HCT116 (cell line): ENCODE results near the gene LRRK2. TPM values are rescaled to one million over a fixed set of nuclear protein-coding genes. Genes with fewer than 3 reads are reported as not detected.

Source experiments
- ATAC-seq: fragments of 200-7000 bp; cut with Tn5 transposase; 2 replicates; pipeline ENCODE4 v1.9.1; 2020; ENCODE audit warnings: mild to moderate bottlenecking, moderate library complexity
- BruUV-seq: library from RNA; stranded (reverse); fragments of 400-500 nt; replicated peaks from 2 replicates; lab custom pipeline; 2021; lab: Mats Ljungman, UMichigan
- CTCF ChIA-PET: fragments of 300-600 bp; sonication (Branson Sonifier 250); formaldehyde crosslinking; loops from one replicate; lab custom pipeline; 2021; ENCODE audit warnings: antibody characterized with exemption; lab: Charles Lee
- POLR2A ChIA-PET: fragments of 300-600, 350-600 bp; sonication (Branson Sonifier 250); formaldehyde crosslinking; loops from one replicate; lab custom pipeline; 2021; ENCODE audit warnings: antibody characterized with exemption; lab: Charles Lee
- RAD21 ChIA-PET, 2 experiments: fragments of 300-600 bp; sonication (Branson Sonifier 250); formaldehyde crosslinking; loops; one replicate each; lab custom pipeline; 2023; ENCODE audit warnings: low total read pairs in 2 of 2; ENCODE audit not compliant: uncharacterized antibody in 2 of 2, unreplicated experiment in 2 of 2, low non-redundant PET in 1 of 2; lab: Charles Lee
- DNase-seq: peaks from one replicate; pipeline ENCODE4 v3.0.0-alpha.2; 2010; ENCODE audit warnings: low read depth, low spot score
- H2AFZ ChIP-seq: fragments of 200-600 bp; shearing (Covaris generic), sonication (generic); 2 replicates; pipeline ENCODE4 v1.6.1; 2017; ENCODE audit warnings: low read depth, mixed run types, mixed read lengths, antibody characterized with exemption, low read length; ENCODE audit not compliant: poor library complexity, severe bottlenecking
- H3K27ac ChIP-seq: 2 replicates; pipeline ENCODE4 v1.5.1; 2012; ENCODE audit warnings: low read depth, low read length
- H3K27me3 ChIP-seq: fragments of 200-600 bp; sonication (generic); 2 replicates; pipeline ENCODE4 v1.6.1; 2016; ENCODE audit warnings: mixed run types, low read length, mixed read lengths; ENCODE audit not compliant: insufficient read depth
- H3K36me3 ChIP-seq, 2 experiments: fragments of 200-500 bp in 1 of 2; fragments of 200-600 bp in 1 of 2; sonication (Bioruptor generic) in 1 of 2; sonication (generic) in 1 of 2; 2 replicates each; pipeline versions ENCODE4 v1.5.1 to v1.6.1; 2014 to 2016; ENCODE audit warnings: low read length in 2 of 2, inconsistent platforms in 1 of 2, mixed read lengths in 1 of 2, mixed run types in 1 of 2; ENCODE audit not compliant: insufficient read depth in 2 of 2, control insufficient read depth in 1 of 2
- H3K4me1 ChIP-seq, 2 experiments: fragments of 200-600 bp in 1 of 2; sonication (generic) in 1 of 2; 2 replicates each; pipeline versions ENCODE4 v1.5.1 to v1.6.1; 2012 to 2017; ENCODE audit warnings: low read length in 2 of 2, inconsistent platforms in 1 of 2, mild to moderate bottlenecking in 1 of 2, mixed read lengths in 1 of 2, mixed run types in 1 of 2, moderate library complexity in 1 of 2; ENCODE audit not compliant: insufficient read depth in 2 of 2, control insufficient read depth in 1 of 2
- H3K4me2 ChIP-seq: fragments of 200-600 bp; sonication (generic); 2 replicates; pipeline ENCODE4 v1.6.1; 2017; ENCODE audit warnings: mixed run types, low read length, mixed read lengths
- H3K4me3 ChIP-seq, 2 experiments: fragments of 200-600 bp in 1 of 2; sonication (generic) in 1 of 2; replicated peaks in 1 of 2; 2 replicates each; pipeline ENCODE4 v1.5.1; 2011 to 2016; ENCODE audit warnings: low read length in 2 of 2, control low read depth in 1 of 2, low read depth in 1 of 2, mild to moderate bottlenecking in 1 of 2, mixed read lengths in 1 of 2, mixed run types in 1 of 2
- H3K79me2 ChIP-seq: fragments of 200-600 bp; sonication (generic); 2 replicates; pipeline ENCODE4 v1.6.1; 2017; ENCODE audit warnings: mild to moderate bottlenecking, mixed run types, low read length, moderate library complexity, mixed read lengths; ENCODE audit not compliant: insufficient read depth
- H3K9ac ChIP-seq: fragments of 200-600 bp; sonication (generic); 2 replicates; pipeline ENCODE4 v1.6.1; 2016; ENCODE audit warnings: low read length, mixed read lengths
- H3K9me2 ChIP-seq: fragments of 200-600 bp; sonication (generic), shearing (Covaris generic); 2 replicates; pipeline ENCODE4 v1.6.1; 2017; ENCODE audit warnings: mixed run types, mild to moderate bottlenecking, moderate library complexity; ENCODE audit not compliant: insufficient read depth
- H3K9me3 ChIP-seq, 2 experiments: fragments of 200-500 bp in 1 of 2; fragments of 200-600 bp in 1 of 2; sonication (Bioruptor generic) in 1 of 2; sonication (generic) in 1 of 2; 2 replicates each; pipeline ENCODE4 v1.6.1; 2014 to 2017; ENCODE audit warnings: low read length in 2 of 2, mixed read lengths in 2 of 2, inconsistent platforms in 1 of 2, low read depth in 1 of 2, mild to moderate bottlenecking in 1 of 2, mixed run types in 1 of 2, moderate library complexity in 1 of 2; ENCODE audit not compliant: control insufficient read depth in 1 of 2, insufficient read depth in 1 of 2
- H4K20me1 ChIP-seq: fragments of 200-600 bp; sonication (generic), shearing (Covaris generic); 2 replicates; pipeline ENCODE4 v1.6.1; 2017; ENCODE audit warnings: mixed run types, mild to moderate bottlenecking, moderate library complexity; ENCODE audit not compliant: insufficient read depth
- CBX3 ChIP-seq: IDR thresholded peaks from 2 replicates; pipeline ENCODE4 v1.6.1; 2012; ENCODE audit warnings: low read depth
- CEBPB ChIP-seq: IDR thresholded peaks from 2 replicates; pipeline ENCODE4 v1.6.1; 2012; ENCODE audit warnings: low read depth
- EGR1 ChIP-seq: IDR thresholded peaks from 2 replicates; pipeline ENCODE4 v1.6.1; 2012; ENCODE audit warnings: low read depth
- ELF1 ChIP-seq: IDR thresholded peaks from 2 replicates; pipeline ENCODE4 v1.6.1; 2012; ENCODE audit warnings: low read depth, borderline replicate concordance
- FOSL1 ChIP-seq: IDR thresholded peaks from 2 replicates; pipeline ENCODE4 v1.6.1; 2012; ENCODE audit warnings: low read depth
- JUND ChIP-seq: IDR thresholded peaks from 2 replicates; pipeline ENCODE4 v1.6.1; 2012
- RAD21 ChIP-seq: IDR thresholded peaks from 2 replicates; pipeline ENCODE4 v1.6.1; 2012; ENCODE audit warnings: low read depth, mild to moderate bottlenecking
- SIN3A ChIP-seq: IDR thresholded peaks from 2 replicates; pipeline ENCODE4 v1.6.1; 2012; ENCODE audit warnings: low read depth
- SP1 ChIP-seq: IDR thresholded peaks from 2 replicates; pipeline ENCODE4 v1.6.1; 2012; ENCODE audit warnings: low read depth
- TCF7L2 ChIP-seq: IDR thresholded peaks from 2 replicates; pipeline ENCODE4 v1.7.0; 2011; ENCODE audit warnings: borderline replicate concordance, inconsistent platforms; ENCODE audit not compliant: insufficient read depth, insufficient read length; ENCODE audit errors: extremely low read depth
- YY1 ChIP-seq: IDR thresholded peaks from 2 replicates; pipeline ENCODE4 v1.6.1; 2011; ENCODE audit warnings: low read length, low read depth, moderate library complexity, mild to moderate bottlenecking; ENCODE audit not compliant: insufficient replicate concordance; ENCODE audit errors: extremely low read depth
- ZFX ChIP-seq: fragments of 450-650 bp; IDR thresholded peaks from 2 replicates; pipeline ENCODE4 v1.6.1; 2017
- intact Hi-C: fragments of 100-400 bp; cut with micrococcal nuclease; formaldehyde crosslinking; loops from 2 replicates; pipeline ENCODE4 v1.10.0; 2022
- total RNA-seq: library from RNA; stranded (reverse); gene quantifications from one replicate; pipeline ENCODE4 v1.2.1, GENCODE V29; 2021; ENCODE audit not compliant: unreplicated experiment
- TF ChIP-seq, protein P1 (sequence below): IDR thresholded peaks from 2 replicates; pipeline ENCODE4 v1.6.1; 2012; ENCODE audit warnings: low read depth

LRRK2 gene
- total RNA-seq, 1 experiment from 2014 or later, result 0.20 TPM

DNA sequence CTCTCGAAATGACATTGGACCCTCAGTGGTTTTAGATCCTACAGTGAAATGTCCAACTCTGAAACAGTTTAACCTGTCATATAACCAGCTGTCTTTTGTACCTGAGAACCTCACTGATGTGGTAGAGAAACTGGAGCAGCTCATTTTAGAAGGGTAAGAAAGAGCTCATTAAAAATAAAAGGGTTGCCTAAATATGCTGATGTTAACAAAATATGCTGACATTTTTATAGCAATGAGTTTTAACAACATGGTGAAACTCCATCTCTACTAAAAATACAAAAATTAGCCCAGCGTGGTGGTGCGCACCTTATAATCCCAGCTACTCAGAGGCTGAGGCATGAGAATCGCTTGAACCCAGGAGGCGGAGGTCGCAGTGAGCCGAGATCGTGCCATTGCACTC is 73.5 kb downstream of the LRRK2 start:
- no TSS peak for BruUV-seq
- Histone ChIP-seq H3K9ac (no peak overlapping the region), H3K4me3 (no peak overlapping the region), H3K9me2 (no peaks in the 10 kb centered on the region), H3K9me3 (no peaks in the 10 kb centered on the region), H3K79me2 (no peaks in the 10 kb centered on the region), H3K27me3 (no peaks in the 10 kb centered on the region), H3K4me1 (no peaks in the 10 kb centered on the region), H2AFZ (no peak overlapping the region), H3K36me3 (no peaks in the 10 kb centered on the region), H4K20me1 (no peaks in the 10 kb centered on the region), H3K4me2 (no peak overlapping the region), H3K27ac (no peak overlapping the region)
- intact Hi-C loops, result no loop called here
- ATAC-seq, result no peak
- ChIA-PET CTCF (no interaction called here), RAD21 (no interaction called here), POLR2A (no interaction called here)
- TF ChIP-seq RAD21 (no peak), CBX3 (no peak), EGR1 (no peak), CEBPB (no peak), ZFX (no peak), ELF1 (no peak), TCF7L2 (no peak), JUND (no peak), FOSL1 (no peak), YY1 (no peak), SP1 (no peak), SIN3A (no peak)
- TF ChIP-seq, protein P1, sequence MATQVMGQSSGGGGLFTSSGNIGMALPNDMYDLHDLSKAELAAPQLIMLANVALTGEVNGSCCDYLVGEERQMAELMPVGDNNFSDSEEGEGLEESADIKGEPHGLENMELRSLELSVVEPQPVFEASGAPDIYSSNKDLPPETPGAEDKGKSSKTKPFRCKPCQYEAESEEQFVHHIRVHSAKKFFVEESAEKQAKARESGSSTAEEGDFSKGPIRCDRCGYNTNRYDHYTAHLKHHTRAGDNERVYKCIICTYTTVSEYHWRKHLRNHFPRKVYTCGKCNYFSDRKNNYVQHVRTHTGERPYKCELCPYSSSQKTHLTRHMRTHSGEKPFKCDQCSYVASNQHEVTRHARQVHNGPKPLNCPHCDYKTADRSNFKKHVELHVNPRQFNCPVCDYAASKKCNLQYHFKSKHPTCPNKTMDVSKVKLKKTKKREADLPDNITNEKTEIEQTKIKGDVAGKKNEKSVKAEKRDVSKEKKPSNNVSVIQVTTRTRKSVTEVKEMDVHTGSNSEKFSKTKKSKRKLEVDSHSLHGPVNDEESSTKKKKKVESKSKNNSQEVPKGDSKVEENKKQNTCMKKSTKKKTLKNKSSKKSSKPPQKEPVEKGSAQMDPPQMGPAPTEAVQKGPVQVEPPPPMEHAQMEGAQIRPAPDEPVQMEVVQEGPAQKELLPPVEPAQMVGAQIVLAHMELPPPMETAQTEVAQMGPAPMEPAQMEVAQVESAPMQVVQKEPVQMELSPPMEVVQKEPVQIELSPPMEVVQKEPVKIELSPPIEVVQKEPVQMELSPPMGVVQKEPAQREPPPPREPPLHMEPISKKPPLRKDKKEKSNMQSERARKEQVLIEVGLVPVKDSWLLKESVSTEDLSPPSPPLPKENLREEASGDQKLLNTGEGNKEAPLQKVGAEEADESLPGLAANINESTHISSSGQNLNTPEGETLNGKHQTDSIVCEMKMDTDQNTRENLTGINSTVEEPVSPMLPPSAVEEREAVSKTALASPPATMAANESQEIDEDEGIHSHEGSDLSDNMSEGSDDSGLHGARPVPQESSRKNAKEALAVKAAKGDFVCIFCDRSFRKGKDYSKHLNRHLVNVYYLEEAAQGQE, result no peak
- no peak for DNase-seq
